Chondrocyte (in vitro differentiated cells): ENCODE results near the gene NXF3. TPM values are rescaled to one million over a fixed set of nuclear protein-coding genes. Genes with fewer than 3 reads are reported as not detected.
"Not testable (repeated sequence)": the region's sequence is repeated elsewhere in the genome, so short reads cannot be mapped to it uniquely, and the experiment has no call there.

Experiments used
- DNase-seq: peaks from one replicate; pipeline ENCODE4 v3.0.0; 2021; ENCODE audit warnings: mixed read lengths, low spot score
- H3K27ac Mint-ChIP-seq: one replicate; pipeline ENCODE4 v1.8.0; 2021; ENCODE audit warnings: mild to moderate bottlenecking, moderate library complexity, mixed read lengths; ENCODE audit not compliant: unreplicated experiment
- H3K27me3 Mint-ChIP-seq: 2 replicates; pipeline ENCODE4 v1.8.0; 2021; ENCODE audit warnings: low read depth, mixed read lengths
- H3K36me3 Mint-ChIP-seq: 2 replicates; pipeline ENCODE4 v1.8.0; 2021; ENCODE audit warnings: low read depth, mixed read lengths
- H3K4me1 Mint-ChIP-seq: 2 replicates; pipeline ENCODE4 v1.8.0; 2021; ENCODE audit warnings: low read depth, mild to moderate bottlenecking, mixed read lengths
- H3K4me3 Mint-ChIP-seq: one replicate; pipeline ENCODE4 v1.8.0; 2021; ENCODE audit warnings: mild to moderate bottlenecking, moderate library complexity, mixed read lengths; ENCODE audit not compliant: unreplicated experiment
- H3K9me3 Mint-ChIP-seq: 2 replicates; pipeline ENCODE4 v1.8.0; 2021; ENCODE audit warnings: low read depth, mixed read lengths
- total RNA-seq: library from RNA; stranded (reverse); gene quantifications from 3 replicates; pipeline ENCODE4 v1.2.1, GENCODE V29; 2021
- TF ChIP-seq, protein P1 (sequence below): fragments of 200-600 bp; sonication (generic); IDR thresholded peaks from 2 replicates; pipeline ENCODE4 v1.5.0; 2021; ENCODE audit warnings: antibody characterized with exemption, mild to moderate bottlenecking, moderate library complexity

NXF3 gene
- total RNA-seq, 1 donor from 2014 or later = 0.10 TPM

GRCh38 chrX:103056902-103057301, 36.0 kb downstream of the NXF3 start:
- Mint-ChIP-seq H3K4me3 (no peak overlapping the region), H3K27ac (no peak overlapping the region)

GRCh38 chrX:103052625-103053024, 40.3 kb downstream of the NXF3 start:
- DNase-seq = no peak
- no peak overlapping the region for H3K4me3 Mint-ChIP-seq
- peaks cover 5% of the 10 kb centered on the region for H3K9me3 Mint-ChIP-seq
- TF ChIP-seq, protein P1, sequence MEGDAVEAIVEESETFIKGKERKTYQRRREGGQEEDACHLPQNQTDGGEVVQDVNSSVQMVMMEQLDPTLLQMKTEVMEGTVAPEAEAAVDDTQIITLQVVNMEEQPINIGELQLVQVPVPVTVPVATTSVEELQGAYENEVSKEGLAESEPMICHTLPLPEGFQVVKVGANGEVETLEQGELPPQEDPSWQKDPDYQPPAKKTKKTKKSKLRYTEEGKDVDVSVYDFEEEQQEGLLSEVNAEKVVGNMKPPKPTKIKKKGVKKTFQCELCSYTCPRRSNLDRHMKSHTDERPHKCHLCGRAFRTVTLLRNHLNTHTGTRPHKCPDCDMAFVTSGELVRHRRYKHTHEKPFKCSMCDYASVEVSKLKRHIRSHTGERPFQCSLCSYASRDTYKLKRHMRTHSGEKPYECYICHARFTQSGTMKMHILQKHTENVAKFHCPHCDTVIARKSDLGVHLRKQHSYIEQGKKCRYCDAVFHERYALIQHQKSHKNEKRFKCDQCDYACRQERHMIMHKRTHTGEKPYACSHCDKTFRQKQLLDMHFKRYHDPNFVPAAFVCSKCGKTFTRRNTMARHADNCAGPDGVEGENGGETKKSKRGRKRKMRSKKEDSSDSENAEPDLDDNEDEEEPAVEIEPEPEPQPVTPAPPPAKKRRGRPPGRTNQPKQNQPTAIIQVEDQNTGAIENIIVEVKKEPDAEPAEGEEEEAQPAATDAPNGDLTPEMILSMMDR = no peak
- H3K4me1 Mint-ChIP-seq = no peaks in the 10 kb centered on the region
- no peaks in the 10 kb centered on the region for H3K36me3 Mint-ChIP-seq
- peaks cover 11% of the 10 kb centered on the region for H3K27me3 Mint-ChIP-seq
- H3K27ac Mint-ChIP-seq = no peak overlapping the region

More at GRCh38 chrX:103056902-103057301, 36.0 kb downstream of the NXF3 start:
- H3K36me3 Mint-ChIP-seq = no peaks in the 10 kb centered on the region
- no peaks in the 10 kb centered on the region for H3K4me1 Mint-ChIP-seq
- H3K9me3 Mint-ChIP-seq = no peaks in the 10 kb centered on the region
- DNase-seq = no peak
- TF ChIP-seq, protein P1 = no peak
- H3K27me3 Mint-ChIP-seq = peaks cover 11% of the 10 kb centered on the region

GRCh38 chrX:103051260-103051789, 41.6 kb downstream of the NXF3 start:
- no peaks in the 10 kb centered on the region for H3K4me1 Mint-ChIP-seq
- H3K4me3 Mint-ChIP-seq = no peak overlapping the region
- DNase-seq = no peak
- no peak overlapping the region for H3K27ac Mint-ChIP-seq
- TF ChIP-seq, protein P1 = no peak
- no peaks in the 10 kb centered on the region for H3K36me3 Mint-ChIP-seq
- H3K27me3 Mint-ChIP-seq = peaks cover 7% of the 10 kb centered on the region
- H3K9me3 Mint-ChIP-seq = peaks cover 14% of the 10 kb centered on the region

- H3K27me3 Mint-ChIP-seq, H3K4me3 Mint-ChIP-seq, DNase-seq, H3K27ac Mint-ChIP-seq, H3K36me3 Mint-ChIP-seq, H3K9me3 Mint-ChIP-seq, H3K4me1 Mint-ChIP-seq: not testable (repeated sequence)
Measured at GRCh38 chrX:103033371-103033770, 59.6 kb downstream of the NXF3 start.

Other genes starting within 250 kb of the NXF3 start
- gene RAB40AL, start 155.9 kb downstream of the NXF3 start, total RNA-seq = 0.70 to 1.6 TPM in 2 of 3 replicates, not detected in the other
- gene BEX1, start 29.0 kb downstream of the NXF3 start, total RNA-seq = 6.0 to 7.0 TPM (median 7.0 TPM) in 3 replicates
- 40.2 to 46.1 TPM (median 45.3 TPM) in 3 replicates for gene BEX4, start 122.0 kb upstream of the NXF3 start, total RNA-seq
- gene TCEAL8, start 162.0 kb upstream of the NXF3 start, total RNA-seq = 81.0 to 94.3 TPM (median 84.3 TPM) in 3 replicates
- gene TCEAL5, start 183.6 kb upstream of the NXF3 start, total RNA-seq = not detected in 3 replicates
- gene BEX2, start 217.8 kb upstream of the NXF3 start, total RNA-seq = 1.7 to 7.3 TPM (median 6.9 TPM) in 3 replicates
- gene TCEAL7, start 237.1 kb upstream of the NXF3 start, total RNA-seq = 12.0 to 16.5 TPM (median 15.8 TPM) in 3 replicates